Measurements from ENCODE around the gene LSP1.

GRCh38 chr11:1831338-1832210 lies 21.3 kb upstream of the LSP1 start:
- TF ChIP-seq CTCF (IDR thresholded peaks at IDR 0.05; ENCODE audit: poor library complexity, severe bottlenecking) (no peak), RAD21 (conservative IDR thresholded peaks at IDR 0.05) (no peak), POLR2AphosphoS5 (IDR thresholded peaks at IDR 0.05) (no peak), EP300 (conservative IDR thresholded peaks at IDR 0.05; ENCODE audit: poor library complexity, severe bottlenecking) (no peak), SMC3 (conservative IDR thresholded peaks at IDR 0.05; ENCODE audit: poor library complexity) (no peak), EZH2 (IDR thresholded peaks at IDR 0.05; ENCODE audit: borderline replicate concordance, insufficient read depth, low read length, poor library complexity, severe bottlenecking) (no peak), REST (IDR thresholded peaks at IDR 0.05; ENCODE audit: borderline replicate concordance) (no peak)

All from neural cell (in vitro differentiated cells).